HG03175 (cell line): Measurements from ENCODE around the gene C1orf159.

Experiments
- ATAC-seq: cut with Tn5 transposase; IDR thresholded peaks from one replicate; pipeline ENCODE4 v1.9.1; 2021; ENCODE audit warnings: mild to moderate bottlenecking, moderate library complexity; ENCODE audit not compliant: unreplicated experiment

The C1orf159 gene

DNA sequence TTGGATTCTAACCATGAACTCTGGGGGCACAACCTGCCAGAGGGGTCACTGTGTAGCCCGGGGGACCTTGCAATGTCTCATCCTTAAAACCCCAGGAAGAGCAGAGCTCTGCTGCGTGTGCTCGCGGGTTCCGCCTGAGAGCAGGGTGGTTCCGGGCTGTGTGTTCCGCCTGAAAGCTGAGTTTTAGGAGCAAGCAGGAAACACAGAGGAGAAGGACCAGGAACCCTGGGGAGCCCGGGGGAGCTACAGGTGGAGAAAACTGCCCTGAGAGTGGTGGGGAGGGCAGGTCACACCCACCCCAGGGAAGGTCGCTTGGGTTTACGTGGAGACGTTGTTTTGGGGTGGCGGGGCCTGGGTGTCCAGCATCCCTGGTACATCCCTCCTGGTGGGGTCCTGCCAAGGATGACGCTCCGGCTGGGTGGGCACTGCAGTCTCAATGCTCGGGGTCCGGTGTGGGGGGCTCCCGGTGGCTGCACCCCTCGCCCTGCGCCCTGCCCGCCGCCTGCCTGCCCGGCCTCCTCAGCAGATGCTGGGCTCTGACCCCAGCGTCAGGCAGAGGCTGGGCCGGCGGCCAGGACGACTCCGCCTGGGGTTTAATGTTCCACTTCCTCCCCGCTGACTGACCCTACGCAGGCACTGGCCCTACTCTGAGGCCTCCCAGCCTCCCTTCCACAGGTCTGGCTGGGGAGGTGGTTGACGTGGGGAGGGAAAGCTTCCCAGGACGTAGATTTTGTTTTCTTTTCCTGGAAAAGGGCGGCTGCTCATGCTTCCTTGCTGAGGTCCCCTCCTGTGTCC, 17.3 kb upstream of the C1orf159 start:
- ATAC-seq: no peak

DNA sequence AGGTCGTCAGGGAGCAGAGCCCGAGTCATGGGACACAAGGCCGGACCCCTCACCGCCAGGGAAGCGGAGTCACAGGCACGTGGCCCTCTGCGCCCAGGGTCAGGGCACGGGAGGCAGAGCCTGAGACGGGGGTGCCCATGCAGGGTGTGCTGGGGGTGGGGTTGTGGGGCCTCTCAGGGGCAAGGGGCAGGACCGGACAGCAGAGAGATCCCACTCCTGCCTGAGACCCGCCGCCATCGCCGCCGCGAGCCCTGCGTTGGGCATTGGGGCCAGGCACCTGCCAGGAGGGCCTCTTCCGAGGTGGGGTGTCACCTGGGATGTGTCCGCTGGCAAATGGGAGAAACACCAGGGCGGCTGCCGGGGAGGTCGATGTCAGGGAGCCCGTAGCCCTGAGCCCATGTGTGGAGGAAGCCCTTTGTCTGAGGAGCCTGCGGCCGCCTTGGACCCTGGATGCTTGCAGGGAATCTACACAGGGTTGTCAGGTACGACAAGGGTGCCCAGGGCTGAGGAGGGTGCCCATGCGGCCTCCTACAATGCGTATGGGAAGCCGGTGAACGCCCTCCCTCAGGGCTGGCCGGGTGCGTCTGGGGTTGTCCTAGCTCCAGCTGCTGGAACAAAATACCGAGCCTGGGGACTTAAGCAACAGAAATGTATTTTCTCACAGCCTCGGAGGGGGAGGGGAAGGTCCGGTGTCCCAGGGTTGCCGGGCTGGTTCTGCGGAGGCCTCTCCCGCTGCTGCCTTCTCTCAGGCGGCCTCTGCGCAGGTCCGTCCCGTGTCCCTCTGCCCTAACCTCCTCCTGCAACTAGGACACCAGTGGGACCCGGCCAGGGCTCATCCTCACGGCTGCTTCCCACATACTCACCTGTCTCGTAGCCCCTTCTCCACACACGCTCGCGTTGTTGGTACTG, 16.4 kb upstream of the C1orf159 start:
- no peak for ATAC-seq

DNA sequence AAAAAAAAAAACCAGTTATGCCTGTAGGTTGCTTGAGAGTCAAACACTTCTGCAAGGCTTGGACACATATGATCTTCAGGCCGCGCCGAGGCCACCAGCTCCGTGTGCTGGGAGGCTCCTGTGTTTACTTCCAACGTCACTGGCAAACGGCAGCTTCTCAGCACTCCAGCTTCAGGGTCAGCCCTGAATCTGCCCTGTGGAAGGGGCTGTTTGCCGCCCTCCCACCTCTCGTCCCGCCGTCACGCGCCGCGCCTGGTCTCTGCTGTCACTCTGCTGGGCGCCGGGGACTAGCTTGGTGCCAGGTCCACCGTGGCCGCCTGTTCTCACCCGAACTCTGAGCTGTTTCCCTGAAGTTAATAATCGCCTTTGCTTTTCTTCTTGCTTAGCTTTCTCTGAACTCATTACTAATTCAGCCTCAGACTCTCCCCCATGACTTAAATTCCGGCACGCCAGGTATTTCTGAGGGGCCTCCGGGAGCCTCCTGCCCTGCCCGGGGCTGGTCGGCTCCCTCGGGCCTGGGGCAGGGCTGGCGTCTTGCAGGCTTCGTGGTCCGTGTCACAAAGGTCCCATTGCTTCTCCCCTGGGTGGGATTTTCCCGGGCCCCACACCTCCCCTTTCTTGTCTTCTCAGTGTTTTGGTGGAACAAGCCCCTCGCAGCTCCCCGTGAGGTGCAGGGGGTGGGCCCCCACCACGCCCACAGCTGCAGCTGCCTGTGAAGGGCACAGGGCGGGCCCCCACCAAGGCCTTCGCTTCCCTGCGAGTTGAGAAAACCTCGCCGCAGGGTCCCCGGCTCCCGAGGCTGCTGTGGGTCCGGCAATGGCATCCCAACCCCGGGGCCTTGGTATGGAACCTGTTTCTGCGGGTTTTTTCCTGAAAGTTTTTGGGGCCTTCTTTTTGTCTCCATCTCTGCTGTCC, 14.6 kb upstream of the C1orf159 start:
- no peak for ATAC-seq

DNA sequence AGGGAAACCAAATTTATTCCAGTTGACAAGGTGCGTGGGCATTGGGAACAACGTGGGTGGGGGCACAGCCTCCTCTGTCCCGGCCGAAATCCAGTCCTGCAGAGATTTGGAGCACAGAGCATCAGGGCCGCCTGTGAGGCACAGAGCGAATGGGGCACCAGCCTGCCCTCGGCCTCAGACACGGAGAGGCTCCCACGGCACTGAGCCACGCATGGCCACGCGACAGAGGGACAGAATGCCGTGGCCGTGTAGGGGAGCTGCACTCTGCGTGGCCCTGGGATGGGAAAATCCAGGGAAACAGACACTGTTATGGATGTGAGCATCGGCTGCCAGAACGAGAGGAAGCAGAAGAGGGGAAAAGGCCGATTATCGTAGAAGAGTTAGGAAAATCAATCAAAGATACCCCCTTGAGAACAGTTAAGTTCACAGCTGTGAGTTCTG, 13.5 kb upstream of the C1orf159 start:
- ATAC-seq: no peak

DNA sequence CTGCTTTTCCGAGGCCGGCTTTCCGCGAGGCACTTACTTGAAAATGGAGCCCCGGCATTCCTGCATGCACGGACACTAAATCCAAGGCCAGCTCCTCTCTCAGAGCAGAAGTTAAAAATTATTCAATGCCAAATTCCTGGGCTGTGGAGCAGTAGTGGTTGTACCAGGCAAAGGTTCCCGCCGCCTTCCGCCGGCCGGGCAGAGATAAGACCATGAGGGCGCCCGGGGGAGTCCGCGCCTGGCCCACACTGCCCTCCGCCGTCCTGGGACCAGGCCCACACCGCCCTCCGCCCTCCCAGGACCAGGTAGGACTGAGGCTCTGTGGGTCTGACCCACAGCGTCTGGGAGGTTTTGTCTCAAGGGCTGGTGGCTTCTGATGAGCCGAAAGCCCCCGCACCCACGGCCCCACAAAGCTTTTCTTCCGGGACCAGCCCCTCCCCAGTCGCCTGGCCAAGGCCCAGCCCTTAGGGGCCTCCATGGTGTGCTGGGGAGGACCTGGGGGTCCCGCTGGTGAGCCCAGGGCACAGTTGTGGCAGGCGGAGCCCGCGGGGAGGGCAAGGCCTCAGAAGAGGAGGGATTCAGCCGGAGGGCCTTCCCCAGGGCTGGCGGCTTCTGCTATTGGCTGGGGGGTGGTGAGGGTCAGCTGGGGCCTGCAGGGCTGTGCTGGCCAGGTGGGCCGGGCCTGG, 12.7 kb upstream of the C1orf159 start:
- no peak for ATAC-seq

DNA sequence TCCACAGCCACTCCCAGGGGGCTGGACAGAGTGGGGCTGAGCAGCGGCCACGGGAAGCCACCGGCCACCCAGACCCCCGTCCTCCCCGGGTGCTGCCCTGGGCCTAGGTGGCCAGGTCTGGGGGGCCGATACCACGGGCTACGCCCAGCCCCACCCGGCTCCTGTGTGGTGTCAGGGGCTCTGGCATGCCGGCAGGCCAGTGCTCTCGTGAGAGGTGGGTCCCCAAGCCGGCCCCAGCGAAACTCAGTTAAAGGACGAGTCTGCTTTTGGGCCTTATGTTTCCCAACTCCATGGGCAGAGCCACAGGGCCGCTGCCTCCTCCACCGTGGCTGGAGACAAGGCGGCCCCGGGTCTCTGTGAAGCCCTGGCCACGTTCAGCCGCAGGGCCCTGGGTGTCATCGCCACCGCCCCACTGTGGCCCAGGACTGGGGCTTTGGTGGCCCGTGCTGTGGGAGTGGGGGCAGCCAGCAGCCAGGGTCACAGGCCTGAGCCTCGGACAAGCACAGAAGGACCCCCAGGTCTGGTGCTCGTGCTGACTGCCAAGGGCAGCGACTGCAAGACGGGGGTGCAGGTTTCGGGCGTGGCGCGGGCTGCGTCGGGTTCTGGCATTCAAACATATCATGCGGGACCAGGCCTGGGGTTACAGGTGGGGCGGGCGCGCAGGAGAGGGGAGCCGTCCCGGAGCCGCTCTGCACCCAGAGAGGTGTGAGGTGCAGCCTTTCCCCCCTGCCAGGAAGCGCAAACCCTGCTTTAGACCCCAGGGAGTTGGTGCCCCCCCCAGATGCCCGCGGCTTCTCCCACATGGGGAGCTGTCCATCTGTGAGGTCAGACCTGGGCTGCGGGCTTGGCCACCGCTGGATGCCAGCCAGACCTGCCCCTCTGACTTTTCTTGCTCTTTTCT, 11.9 kb upstream of the C1orf159 start:
- ATAC-seq: no peak

DNA sequence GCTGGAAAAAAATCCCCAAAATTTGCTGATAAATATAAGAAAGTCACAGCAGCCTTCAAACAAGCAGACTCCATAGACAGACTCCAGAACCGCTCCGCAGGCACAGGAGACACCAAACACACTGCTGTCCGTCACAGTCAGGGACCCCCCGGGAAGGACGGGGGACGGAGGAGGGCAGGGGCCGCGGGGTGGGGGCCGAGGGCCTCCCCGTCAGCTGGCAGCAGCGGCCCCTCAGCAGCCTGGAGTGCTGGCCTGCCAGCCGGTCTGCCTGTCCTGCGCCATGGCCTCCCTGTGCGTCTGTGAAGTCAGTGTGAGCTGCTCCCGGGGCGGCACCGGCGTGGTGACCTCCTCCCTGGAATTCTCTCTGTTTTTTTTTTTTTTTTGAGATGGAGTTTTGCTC, 10.1 kb upstream of the C1orf159 start:
- ATAC-seq: no peak

DNA sequence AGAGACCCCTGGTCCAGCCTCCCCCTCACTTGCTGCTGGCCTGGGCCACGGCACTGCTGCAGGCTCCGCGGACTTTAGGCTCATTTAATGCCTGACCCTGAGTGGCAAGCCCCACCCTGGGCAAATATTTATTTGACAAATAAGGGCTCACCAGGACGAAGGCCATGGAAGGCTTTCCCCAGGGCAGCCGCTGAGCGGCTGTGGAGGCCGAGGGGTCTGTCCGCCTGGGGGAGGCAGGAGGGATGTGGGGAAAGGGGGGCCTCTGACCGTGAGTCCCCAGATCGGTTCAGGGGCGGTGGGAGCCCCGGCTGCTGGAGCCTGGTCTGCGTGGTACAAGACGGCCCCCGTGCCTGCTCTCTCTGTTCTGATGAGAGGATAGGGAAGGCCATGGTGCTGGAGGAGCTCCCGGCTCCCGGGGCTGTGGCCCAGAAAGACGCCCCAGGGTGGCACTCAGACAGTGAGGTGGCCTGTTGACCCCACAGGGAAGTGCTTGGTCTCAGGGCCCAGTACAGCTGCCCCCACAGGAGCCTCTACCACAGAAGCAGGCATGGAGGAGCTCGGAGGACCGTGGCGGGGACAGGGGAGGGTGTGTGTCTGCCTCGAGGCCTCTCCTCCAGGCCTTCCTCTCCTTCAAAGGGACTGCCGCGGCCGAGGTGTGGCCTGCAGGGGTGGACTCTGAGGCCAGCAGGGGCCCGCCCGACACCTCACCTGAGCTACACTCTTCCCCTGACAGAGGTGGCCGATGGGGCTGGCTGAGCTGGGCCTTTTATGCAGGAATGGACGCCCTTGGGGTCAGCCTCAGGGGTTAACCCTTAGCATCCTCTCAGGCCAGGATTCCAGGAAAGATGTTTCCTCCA, 9.1 kb upstream of the C1orf159 start:
- no peak for ATAC-seq

DNA sequence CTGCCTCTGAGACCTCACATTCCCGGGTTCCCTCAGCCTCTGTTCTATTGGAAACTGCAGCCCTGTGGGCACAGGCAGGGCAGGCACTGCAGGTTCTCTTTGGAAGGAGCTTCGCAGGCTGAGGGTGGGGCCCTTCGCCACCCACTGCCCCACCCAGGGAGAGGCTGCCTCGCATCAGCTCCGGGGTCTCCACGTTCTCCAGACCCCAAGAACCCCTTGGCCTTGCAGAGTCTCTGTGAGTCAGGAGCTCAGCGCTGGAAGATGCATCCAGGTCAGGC, 8.6 kb upstream of the C1orf159 start:
- ATAC-seq: no peak

DNA sequence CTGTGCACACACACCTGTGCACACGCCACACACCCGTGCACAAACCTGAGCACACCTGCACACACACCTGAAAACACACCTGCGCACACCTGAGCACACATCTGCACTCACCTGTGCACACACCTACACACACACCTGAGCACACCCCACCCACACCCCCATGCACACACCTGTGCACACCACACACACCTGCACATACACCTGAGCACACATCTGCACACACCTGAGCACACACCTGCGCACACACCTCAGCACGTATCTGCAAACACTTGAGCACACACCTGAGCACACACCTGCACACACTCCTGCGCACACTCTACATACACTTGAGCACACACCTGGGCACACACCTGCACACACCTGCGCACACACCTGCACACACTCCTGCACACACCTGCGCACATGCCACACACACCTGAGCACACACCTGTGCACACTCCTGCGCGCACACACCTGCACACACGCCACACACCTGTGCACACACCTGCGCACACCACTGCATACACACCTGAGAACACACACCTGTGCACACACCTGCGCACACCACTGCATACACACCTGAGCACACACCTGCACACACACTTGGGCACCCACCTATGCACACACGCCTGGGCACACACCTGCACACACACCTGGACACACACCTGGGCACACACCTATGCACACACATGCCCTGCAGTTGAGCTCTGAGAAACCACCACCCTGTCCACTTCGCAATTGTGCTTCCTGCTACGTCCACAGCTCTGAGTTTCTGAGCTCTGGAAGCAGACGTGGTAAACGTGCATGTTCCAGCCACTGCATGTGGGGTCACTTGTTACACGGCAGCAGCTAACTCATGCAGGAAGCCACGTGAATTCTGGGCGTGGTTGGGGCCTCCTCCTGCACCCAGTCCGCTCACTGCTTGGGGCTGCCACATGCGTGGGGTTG, 8.0 kb upstream of the C1orf159 start:
- ATAC-seq: no peak

DNA sequence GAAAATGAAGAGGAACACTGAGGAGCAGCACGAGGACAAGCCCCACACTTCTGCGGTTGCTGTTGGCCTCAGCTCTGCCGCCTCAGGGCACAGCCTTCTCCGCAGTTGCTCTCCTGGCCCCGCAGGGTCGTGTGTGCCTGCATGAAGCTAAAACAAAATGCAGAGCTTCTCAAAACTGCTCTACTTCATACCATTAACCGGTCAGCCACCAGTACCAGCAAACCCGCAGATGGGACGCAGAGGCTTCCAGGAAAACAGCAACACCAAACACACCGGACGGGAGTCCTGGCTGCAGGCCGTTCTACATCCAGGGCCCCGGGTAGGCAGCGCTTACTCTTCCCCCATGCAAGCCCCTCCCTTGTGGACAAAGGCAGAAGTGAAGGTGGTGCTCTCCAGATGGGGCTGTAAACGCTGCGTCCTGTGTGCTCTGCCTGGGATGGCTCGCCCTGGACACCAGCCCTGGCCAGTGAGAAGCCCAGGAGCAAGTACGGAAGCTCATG, 7.1 kb upstream of the C1orf159 start:
- ATAC-seq: no peak

DNA sequence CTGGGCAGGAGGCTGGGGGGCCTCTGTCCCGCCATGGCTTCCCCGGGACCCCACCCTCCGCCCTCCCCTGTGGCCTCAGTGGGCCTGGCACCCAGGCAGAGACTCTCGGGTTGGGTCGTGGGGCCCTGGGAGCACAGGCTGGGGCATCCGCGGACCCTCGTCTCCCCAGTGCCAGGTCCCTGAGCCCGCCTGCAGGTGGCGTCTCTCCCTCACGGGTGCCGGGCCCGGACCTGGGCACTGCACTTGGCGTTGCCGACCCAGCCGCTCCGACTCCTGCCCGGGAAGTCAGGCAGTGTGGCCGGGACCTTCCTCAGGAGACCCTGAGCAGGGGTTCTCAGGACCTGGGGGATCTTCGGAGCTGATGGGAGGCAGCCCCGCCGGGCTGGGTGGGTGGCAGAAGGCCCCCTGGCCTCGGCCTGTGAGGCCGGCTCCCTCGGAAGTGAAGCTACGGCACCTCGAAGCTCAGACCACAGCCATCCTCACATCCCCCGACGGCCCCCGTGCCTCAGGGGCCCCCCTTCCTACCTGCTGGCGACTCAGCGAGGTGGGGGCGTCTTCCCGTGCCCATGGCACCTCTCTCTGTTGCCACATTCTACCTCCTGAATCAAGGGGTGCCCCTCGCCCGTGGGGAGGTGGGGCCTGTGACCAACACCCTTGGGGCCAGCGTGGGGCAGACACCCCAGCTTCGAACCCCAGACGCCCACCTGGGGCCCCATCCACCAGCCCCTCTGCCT, 6.4 kb upstream of the C1orf159 start:
- ATAC-seq: peak; percentile 47

DNA sequence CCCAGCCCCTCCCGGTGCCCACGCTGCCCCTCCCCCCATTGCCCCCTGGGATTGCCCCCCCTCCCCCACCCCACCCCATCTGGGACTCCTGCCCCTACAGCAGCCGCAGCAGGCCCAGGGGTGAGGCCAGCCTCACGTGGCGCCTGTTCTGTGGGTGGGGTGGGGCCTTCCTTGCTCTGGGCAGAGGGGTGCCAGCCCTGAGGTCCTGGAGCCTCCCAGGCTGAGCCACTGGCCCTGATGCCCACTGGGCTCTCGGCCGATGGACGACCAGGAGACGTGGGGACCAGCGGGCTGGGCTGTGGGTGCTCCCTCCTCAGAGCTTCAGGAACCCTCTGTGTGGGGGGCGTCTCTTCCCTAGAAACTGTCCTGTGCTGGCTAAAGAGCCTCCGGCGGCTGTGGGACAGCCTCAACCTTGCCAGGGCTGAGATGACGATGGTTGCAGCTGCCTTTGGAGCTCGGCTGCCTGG, 5.8 kb upstream of the C1orf159 start:
- no peak for ATAC-seq

DNA sequence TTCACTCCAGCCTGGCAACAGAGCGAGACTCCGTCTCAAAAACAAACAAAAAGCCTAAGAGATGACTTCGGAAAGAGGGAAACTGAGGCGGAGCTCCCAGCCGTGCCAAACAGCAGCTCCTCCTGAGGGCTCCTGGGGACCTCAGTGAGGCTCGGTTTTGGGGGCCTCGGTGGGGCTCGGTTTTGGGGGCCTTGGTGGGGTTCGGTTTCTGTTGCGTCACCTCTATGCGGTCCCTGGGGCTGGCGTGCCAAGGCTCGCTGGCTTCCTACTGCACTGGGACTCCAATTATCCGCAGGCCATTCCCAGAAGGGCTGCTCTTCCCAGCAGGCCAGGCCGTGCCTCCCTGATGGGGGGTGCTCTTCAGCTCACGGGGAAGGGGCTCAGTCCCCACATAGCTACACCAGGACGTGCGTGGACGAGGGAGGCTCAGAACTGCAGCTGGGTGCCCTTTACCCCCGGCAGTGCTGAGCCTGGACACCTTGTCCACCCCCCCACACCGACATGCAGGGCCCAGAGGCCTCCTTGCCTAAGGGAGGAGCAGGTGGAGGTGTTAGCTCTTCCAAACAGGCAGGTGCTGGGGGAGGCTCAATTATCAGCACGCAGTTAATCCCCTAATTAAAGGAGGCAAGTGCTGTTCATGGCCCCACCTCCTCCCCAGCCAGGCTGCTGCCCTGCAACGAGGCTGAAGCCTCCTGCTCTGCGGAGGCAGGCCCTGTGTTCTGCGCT, 5.1 kb upstream of the C1orf159 start:
- ATAC-seq: no peak

DNA sequence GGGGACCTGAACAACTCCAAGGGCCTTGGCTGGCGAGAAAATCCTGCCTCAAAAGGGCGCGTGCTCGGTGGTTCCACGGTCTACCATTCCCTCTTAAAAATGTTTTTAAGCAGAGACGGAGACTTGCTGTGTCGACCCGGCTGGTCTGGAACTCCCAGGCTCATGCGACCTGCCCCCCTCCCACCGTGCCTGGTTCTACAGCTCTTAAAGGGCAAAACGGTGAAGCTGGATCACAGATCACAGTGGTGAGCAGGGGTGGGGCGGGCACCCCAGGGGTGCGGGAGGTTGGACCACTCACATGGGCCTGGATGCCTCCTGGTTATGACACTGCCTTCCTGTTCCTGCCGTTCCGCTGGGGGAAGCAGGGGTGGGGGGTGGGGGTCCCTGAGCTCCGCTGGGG, 4.2 kb upstream of the C1orf159 start:
- ATAC-seq: no peak

DNA sequence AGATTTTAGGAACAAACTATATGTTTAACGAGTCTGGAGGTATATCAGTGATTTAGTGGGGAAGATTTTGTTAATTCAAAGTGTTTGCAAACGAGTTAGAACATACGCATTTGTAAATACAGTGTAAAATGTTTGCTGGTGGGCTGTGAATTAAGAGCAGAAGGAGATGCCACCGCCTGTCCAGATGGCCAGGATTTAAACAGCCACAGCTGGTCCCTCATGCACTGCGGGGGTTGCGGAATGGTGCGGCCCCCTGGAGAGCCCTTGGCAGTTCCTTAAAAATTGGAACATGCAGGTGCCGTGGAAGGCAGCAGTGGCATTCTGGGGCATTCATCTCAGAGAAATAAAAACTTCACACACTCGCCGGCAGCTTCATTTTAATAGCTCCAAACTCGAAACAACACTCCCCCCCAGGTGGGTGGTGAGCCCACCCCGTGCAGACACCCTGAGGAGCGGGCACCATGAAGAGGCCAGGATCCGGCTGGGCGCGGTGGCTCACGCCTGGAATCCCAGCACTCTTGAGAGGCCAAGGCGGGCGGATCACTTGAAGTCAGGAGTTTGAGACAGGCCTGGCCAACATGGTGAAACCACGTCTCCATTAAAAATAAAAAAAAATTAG, 3.5 kb upstream of the C1orf159 start:
- ATAC-seq: no peak
